ENCODE measurements around the gene BRWD1.

The BRWD1 gene

GRCh38 chr21:39269620-39270019 lies 43.8 kb downstream of the BRWD1 start:
- no CpG with 5 or more reads among the region's 2 CpGs for WGBS, 2 donors (ENCODE audit: extremely low coverage in 2 of 2, insufficient read length in 2 of 2, insufficient replicate concordance in 1 of 2)

GRCh38 chr21:39265603-39266002 lies 47.8 kb downstream of the BRWD1 start:
- Histone ChIP-seq H3K9ac (ENCODE audit: low read depth, low read length, poor library complexity) (no peak overlapping the region), H2BK5ac (ENCODE audit: low read length) (no peak overlapping the region), H3K4me1 (ENCODE audit: control insufficient read depth in 2 of 2, insufficient read depth in 1 of 2, low read depth in 1 of 2, low read length in 2 of 2) (no peaks in the 10 kb centered on the region), H3K27me3 (ENCODE audit: control insufficient read depth in 3 of 3, insufficient read depth in 3 of 3, low read depth in 1 of 3, low read length in 3 of 3) (no peaks in the 10 kb centered on the region), H3K9me3 (replicated peaks in 1 of 2; ENCODE audit: control insufficient read depth in 2 of 2, insufficient read depth in 1 of 2, low read depth in 1 of 2, low read length in 2 of 2) (no peaks in the 10 kb centered on the region), H3K27ac (replicated peaks; ENCODE audit: low read length) (no peak overlapping the region), H2BK15ac (ENCODE audit: low read length) (no peak overlapping the region), H3K18ac (ENCODE audit: low read length) (no peak overlapping the region), H3K79me1 (ENCODE audit: low read depth, low read length) (no peaks in the 10 kb centered on the region), H3K4me3 (ENCODE audit: low read length in 2 of 2) (no peak overlapping the region), H3K14ac (ENCODE audit: low read length) (no peak overlapping the region), H2BK12ac (ENCODE audit: low read length) (no peak overlapping the region), H4K91ac (ENCODE audit: low read depth, low read length, poor library complexity) (no peak overlapping the region), H4K8ac (ENCODE audit: low read depth, low read length) (no peak overlapping the region), H2AFZ (ENCODE audit: low read length) (no peak overlapping the region), H2AK5ac (ENCODE audit: low read depth, low read length) (no peak overlapping the region), H3K36me3 (replicated peaks in 1 of 2; ENCODE audit: control insufficient read depth in 2 of 2, insufficient read depth in 2 of 2, low read length in 2 of 2) (peaks cover 12 to 97% of the 10 kb centered on the region in 2 donors), H3K23ac (ENCODE audit: low read depth, low read length, poor library complexity) (no peak overlapping the region), H3K4ac (ENCODE audit: low read length) (no peak overlapping the region), H3K4me2 (ENCODE audit: insufficient read depth, low read length, poor library complexity, severe bottlenecking) (no peak overlapping the region), H2BK120ac (ENCODE audit: low read depth, low read length) (no peak overlapping the region)
- no peak for DNase-seq (ENCODE audit: low spot score)
- whole genome bisulfite sequencing, 2 donors (ENCODE audit: extremely low coverage in 2 of 2, insufficient read length in 2 of 2, insufficient replicate concordance in 1 of 2): no CpG with 5 or more reads among the region's 2 CpGs

More at GRCh38 chr21:39269620-39270019, 43.8 kb downstream of the BRWD1 start:
- H3K4me1 ChIP-seq (ENCODE audit: control insufficient read depth in 2 of 2, insufficient read depth in 1 of 2, low read depth in 1 of 2, low read length in 2 of 2): no peaks in the 10 kb centered on the region
- no peak overlapping the region for H3K18ac ChIP-seq (ENCODE audit: low read length)
- no peak overlapping the region for H2AFZ ChIP-seq (ENCODE audit: low read length)
- no peak overlapping the region for H2AK5ac ChIP-seq (ENCODE audit: low read depth, low read length)
- H3K9ac ChIP-seq (ENCODE audit: low read depth, low read length, poor library complexity): no peak overlapping the region
- H2BK120ac ChIP-seq (ENCODE audit: low read depth, low read length): no peak overlapping the region
- no peak overlapping the region for H3K14ac ChIP-seq (ENCODE audit: low read length)
- H4K8ac ChIP-seq (ENCODE audit: low read depth, low read length): no peak overlapping the region
- peaks cover 17 to 97% of the 10 kb centered on the region in 2 donors for H3K36me3 ChIP-seq (replicated peaks in 1 of 2; ENCODE audit: control insufficient read depth in 2 of 2, insufficient read depth in 2 of 2, low read length in 2 of 2)
- H2BK5ac ChIP-seq (ENCODE audit: low read length): no peak overlapping the region
- no peak overlapping the region for H3K23ac ChIP-seq (ENCODE audit: low read depth, low read length, poor library complexity)
- no peak for DNase-seq (ENCODE audit: low spot score)
- no peak overlapping the region for H2BK12ac ChIP-seq (ENCODE audit: low read length)
- H3K4ac ChIP-seq (ENCODE audit: low read length): no peak overlapping the region
- no peaks in the 10 kb centered on the region for H3K9me3 ChIP-seq (replicated peaks in 1 of 2; ENCODE audit: control insufficient read depth in 2 of 2, insufficient read depth in 1 of 2, low read depth in 1 of 2, low read length in 2 of 2)
- no peak overlapping the region for H3K4me2 ChIP-seq (ENCODE audit: insufficient read depth, low read length, poor library complexity, severe bottlenecking)
- no peak overlapping the region for H4K91ac ChIP-seq (ENCODE audit: low read depth, low read length, poor library complexity)
- H3K79me1 ChIP-seq (ENCODE audit: low read depth, low read length): no peaks in the 10 kb centered on the region
- no peak overlapping the region for H3K27ac ChIP-seq (replicated peaks; ENCODE audit: low read length)
- no peaks in the 10 kb centered on the region for H3K27me3 ChIP-seq (ENCODE audit: control insufficient read depth in 3 of 3, insufficient read depth in 3 of 3, low read depth in 1 of 3, low read length in 3 of 3)
- H2BK15ac ChIP-seq (ENCODE audit: low read length): no peak overlapping the region
- H3K4me3 ChIP-seq (ENCODE audit: low read length in 2 of 2): no peak overlapping the region

- H3K36me3 ChIP-seq (replicated peaks in 1 of 2; ENCODE audit: control insufficient read depth in 2 of 2, insufficient read depth in 2 of 2, low read length in 2 of 2): peaks cover 11 to 97% of the 10 kb centered on the region in 2 donors
- H2BK120ac ChIP-seq (ENCODE audit: low read depth, low read length): no peak overlapping the region
- DNase-seq (ENCODE audit: low spot score): no peak
- no peak overlapping the region for H3K18ac ChIP-seq (ENCODE audit: low read length)
- no peak overlapping the region for H3K27ac ChIP-seq (replicated peaks; ENCODE audit: low read length)
- no peaks in the 10 kb centered on the region for H3K27me3 ChIP-seq (ENCODE audit: control insufficient read depth in 3 of 3, insufficient read depth in 3 of 3, low read depth in 1 of 3, low read length in 3 of 3)
- no peaks in the 10 kb centered on the region for H3K4me1 ChIP-seq (ENCODE audit: control insufficient read depth in 2 of 2, insufficient read depth in 1 of 2, low read depth in 1 of 2, low read length in 2 of 2)
- no CpG with 5 or more reads among the region's 2 CpGs for WGBS, 2 donors (ENCODE audit: extremely low coverage in 2 of 2, insufficient read length in 2 of 2, insufficient replicate concordance in 1 of 2)
- H3K4me2 ChIP-seq (ENCODE audit: insufficient read depth, low read length, poor library complexity, severe bottlenecking): no peak overlapping the region
- no peaks in the 10 kb centered on the region for H3K9me3 ChIP-seq (replicated peaks in 1 of 2; ENCODE audit: control insufficient read depth in 2 of 2, insufficient read depth in 1 of 2, low read depth in 1 of 2, low read length in 2 of 2)
- no peak overlapping the region for H2BK15ac ChIP-seq (ENCODE audit: low read length)
- no peak overlapping the region for H4K8ac ChIP-seq (ENCODE audit: low read depth, low read length)
- H2BK12ac ChIP-seq (ENCODE audit: low read length): no peak overlapping the region
- H3K23ac ChIP-seq (ENCODE audit: low read depth, low read length, poor library complexity): no peak overlapping the region
- no peak overlapping the region for H3K4me3 ChIP-seq (ENCODE audit: low read length in 2 of 2)
- H3K79me1 ChIP-seq (ENCODE audit: low read depth, low read length): no peaks in the 10 kb centered on the region
- H2AFZ ChIP-seq (ENCODE audit: low read length): no peak overlapping the region
- H4K91ac ChIP-seq (ENCODE audit: low read depth, low read length, poor library complexity): no peak overlapping the region
- no peak overlapping the region for H3K4ac ChIP-seq (ENCODE audit: low read length)
- H3K14ac ChIP-seq (ENCODE audit: low read length): no peak overlapping the region
- H2AK5ac ChIP-seq (ENCODE audit: low read depth, low read length): no peak overlapping the region
- no peak overlapping the region for H2BK5ac ChIP-seq (ENCODE audit: low read length)
- no peak overlapping the region for H3K9ac ChIP-seq (ENCODE audit: low read depth, low read length, poor library complexity)
These were observed 50.1 kb downstream of the BRWD1 start for GRCh38 chr21:39263372-39263771.

GRCh38 chr21:39258207-39258606 lies 55.2 kb downstream of the BRWD1 start:
- Histone ChIP-seq H2AFZ (ENCODE audit: low read length) (no peak overlapping the region), H2BK15ac (ENCODE audit: low read length) (no peak overlapping the region), H3K9me3 (replicated peaks in 1 of 2; ENCODE audit: control insufficient read depth in 2 of 2, insufficient read depth in 1 of 2, low read depth in 1 of 2, low read length in 2 of 2) (no peaks in the 10 kb centered on the region), H2AK5ac (ENCODE audit: low read depth, low read length) (no peak overlapping the region), H3K4ac (ENCODE audit: low read length) (no peak overlapping the region), H3K4me3 (ENCODE audit: low read length in 2 of 2) (no peak overlapping the region), H2BK12ac (ENCODE audit: low read length) (no peak overlapping the region), H3K18ac (ENCODE audit: low read length) (no peak overlapping the region), H3K9ac (ENCODE audit: low read depth, low read length, poor library complexity) (no peak overlapping the region), H2BK5ac (ENCODE audit: low read length) (no peak overlapping the region), H4K8ac (ENCODE audit: low read depth, low read length) (no peak overlapping the region), H3K4me1 (ENCODE audit: control insufficient read depth in 2 of 2, insufficient read depth in 1 of 2, low read depth in 1 of 2, low read length in 2 of 2) (no peaks in the 10 kb centered on the region), H3K14ac (ENCODE audit: low read length) (no peak overlapping the region), H3K79me1 (ENCODE audit: low read depth, low read length) (no peaks in the 10 kb centered on the region), H3K36me3 (replicated peaks in 1 of 2; ENCODE audit: control insufficient read depth in 2 of 2, insufficient read depth in 2 of 2, low read length in 2 of 2) (peaks cover 8 to 95% of the 10 kb centered on the region in 2 donors), H4K91ac (ENCODE audit: low read depth, low read length, poor library complexity) (no peak overlapping the region), H3K27me3 (ENCODE audit: control insufficient read depth in 3 of 3, insufficient read depth in 3 of 3, low read depth in 1 of 3, low read length in 3 of 3) (no peaks in the 10 kb centered on the region), H3K4me2 (ENCODE audit: insufficient read depth, low read length, poor library complexity, severe bottlenecking) (no peak overlapping the region), H3K23ac (ENCODE audit: low read depth, low read length, poor library complexity) (no peak overlapping the region), H3K27ac (replicated peaks; ENCODE audit: low read length) (no peak overlapping the region), H2BK120ac (ENCODE audit: low read depth, low read length) (no peak overlapping the region)
- no peak for DNase-seq (ENCODE audit: low spot score)
- no CpG with 5 or more reads among the region's 4 CpGs for WGBS, 2 donors (ENCODE audit: extremely low coverage in 2 of 2, insufficient read length in 2 of 2, insufficient replicate concordance in 1 of 2)
